AG04450 (cell line): ENCODE measurements around the gene P2RX6. TPM values are rescaled to one million over a fixed set of nuclear protein-coding genes. Genes with fewer than 3 reads are reported as not detected.

Experiments used
- CTCF ChIA-PET: fragments of 300-600, 350-600 bp; formaldehyde crosslinking; extraction: SDS; loops from one replicate; lab custom pipeline; 2022; ENCODE audit warnings: antibody characterized with exemption, inconsistent platforms; lab: Charles Lee
- POLR2A ChIA-PET: fragments of 350-600 bp; formaldehyde crosslinking; extraction: SDS; loops from one replicate; lab custom pipeline; 2021; ENCODE audit warnings: antibody characterized with exemption, inconsistent platforms; lab: Yijun Ruan, JAX
- DNase-seq: peaks from one replicate; pipeline ENCODE4 v3.0.0-alpha.2; 2011; ENCODE audit warnings: low read depth, low spot score
- H3K27ac ChIP-seq: one replicate; pipeline ENCODE4 v1.5.1; 2012; ENCODE audit warnings: low read depth, low read length, control low read depth
- H3K27me3 ChIP-seq: one replicate; pipeline ENCODE4 v1.6.0; 2012; ENCODE audit warnings: low read length; ENCODE audit not compliant: control insufficient read depth, insufficient read depth
- H3K4me3 ChIP-seq: 2 replicates; pipeline ENCODE4 v1.5.1; 2011; ENCODE audit warnings: mild to moderate bottlenecking, low read depth, low read length, control low read depth
- H3K9me3 ChIP-seq: 2 replicates; pipeline ENCODE4 v1.5.1; 2012; ENCODE audit warnings: low read length; ENCODE audit not compliant: control insufficient read depth, insufficient read depth
- CTCF ChIP-seq: IDR thresholded peaks from 2 replicates; pipeline ENCODE4 v1.5.1; 2011; ENCODE audit warnings: low read depth, low read length, control low read depth, inconsistent platforms
- polyA plus RNA-seq: library from polyadenylated mRNA; depleted of rRNA; stranded (reverse); fragments of >200 nt; gene quantifications from 2 replicates; pipeline ENCODE4 v1.2.3, GENCODE V29; 2011

P2RX6 gene
- polyA plus RNA-seq, 1 experiment = 1.7 TPM

- POLR2A ChIA-PET = no interaction called here
- TF ChIP-seq CTCF = no peak
- Histone ChIP-seq H3K27ac (no peak overlapping the region), H3K9me3 (peaks cover 2% of the 10 kb centered on the region; the same call in 1 of the 2 replicates), H3K4me3 (no peak overlapping the region), H3K27me3 (peaks cover 18% of the 10 kb centered on the region)
- DNase-seq = peak; percentile 29
- CTCF ChIA-PET = no interaction called here
These were observed 12.1 kb downstream of the P2RX6 start for GRCh38 chr22:21026783-21027692.

- no peak for TF ChIP-seq CTCF
- Histone ChIP-seq H3K4me3 (no peak overlapping the region), H3K9me3 (peaks cover 2% of the 10 kb centered on the region; the same call in 1 of the 2 replicates), H3K27me3 (peaks cover 23% of the 10 kb centered on the region), H3K27ac (no peak overlapping the region)
- ChIA-PET CTCF (no interaction called here), POLR2A (interaction anchor here (0.6 to 1.0 kb wide), 2 partner anchors 9 to 85 kb away, joined by 3 to 11 read pairs; no protein-coding TSS in a partner anchor)
- DNase-seq = no peak
These were observed 13.6 kb downstream of the P2RX6 start for GRCh38 chr22:21028277-21029251.

GRCh38 chr22:21029486-21030025 lies 14.6 kb downstream of the P2RX6 start:
- no peak for DNase-seq
- TF ChIP-seq CTCF = no peak
- ChIA-PET POLR2A (interaction anchor here (1.0 kb wide), 1 partner anchor 8 kb away, joined by 3 read pairs; no protein-coding TSS in a partner anchor), CTCF (no interaction called here)
- Histone ChIP-seq H3K27me3 (peaks cover 23% of the 10 kb centered on the region), H3K27ac (no peak overlapping the region), H3K4me3 (no peak overlapping the region), H3K9me3 (peaks cover 2% of the 10 kb centered on the region; the same call in 1 of the 2 replicates)

- H3K27ac ChIP-seq = no peak overlapping the region
- TF ChIP-seq CTCF = no peak
- ChIA-PET CTCF (no interaction called here), POLR2A (no interaction called here)
- H3K27me3 ChIP-seq = peaks cover 23% of the 10 kb centered on the region
- H3K9me3 ChIP-seq = peaks cover 2% of the 10 kb centered on the region; the same call in 1 of the 2 replicates
- H3K4me3 ChIP-seq = no peak overlapping the region
- DNase-seq = no peak
These were observed 15.1 kb downstream of the P2RX6 start for GRCh38 chr22:21030032-21030431.
